ENCODE data around the gene KIAA1755. TPM values are rescaled to one million over a fixed set of nuclear protein-coding genes. Genes with fewer than 3 reads are reported as not detected.

KIAA1755 gene
- total and polyA plus RNA-seq, 7 experiments from 2014 or later = not detected

- ChIA-PET POLR2A (no interaction called here), CTCF (no interaction called here)
- Mint-ChIP-seq H3K9me3 (peaks cover 0 to 2% (median 0%) of the 10 kb centered on the region in 11 donors), H3K27ac (no peak overlapping the region), H3K36me3 (no peaks in the 10 kb centered on the region), H3K27me3 (peaks cover 1 to 22% (median 21%) of the 10 kb centered on the region in 5 donors), H3K4me3 (no peak overlapping the region), H3K4me1 (no peaks in the 10 kb centered on the region)
- no peaks in the 10 kb centered on the region for H3K27me3 ChIP-seq (ENCODE audit: control insufficient read depth in 2 of 2, insufficient read depth in 2 of 2, low read length in 2 of 2)
- no peaks in the 10 kb centered on the region for H3K9me3 ChIP-seq (ENCODE audit: control insufficient read depth in 2 of 3, low read length in 3 of 3)
- no peak overlapping the region for H3K27ac ChIP-seq (ENCODE audit: low read depth, low read length)
- H3K4me3 ChIP-seq (ENCODE audit: low read length) = no peak overlapping the region
- ATAC-seq = no peak
- intact Hi-C loops (cut with micrococcal nuclease) = no loop called here
- DNase-seq = no peak
- no peaks in the 10 kb centered on the region for H3K4me1 ChIP-seq (ENCODE audit: control insufficient read depth in 2 of 2, insufficient read depth in 2 of 2, low read length in 2 of 2)
- no peaks in the 10 kb centered on the region for H3K36me3 ChIP-seq (ENCODE audit: control insufficient read depth in 2 of 3, insufficient read depth in 3 of 3, low read length in 3 of 3)
Measured at GRCh38 chr20:38179846-38180245, 80.7 kb downstream of the KIAA1755 start.

GRCh38 chr20:38178581-38178980 is 82.0 kb downstream of the KIAA1755 start:
- Histone ChIP-seq H3K4me1 (ENCODE audit: control insufficient read depth in 2 of 2, insufficient read depth in 2 of 2, low read length in 2 of 2) (no peaks in the 10 kb centered on the region), H3K27ac (ENCODE audit: low read depth, low read length) (no peak overlapping the region), H3K9me3 (ENCODE audit: control insufficient read depth in 2 of 3, low read length in 3 of 3) (no peaks in the 10 kb centered on the region), H3K36me3 (ENCODE audit: control insufficient read depth in 2 of 3, insufficient read depth in 3 of 3, low read length in 3 of 3) (no peaks in the 10 kb centered on the region), H3K27me3 (ENCODE audit: control insufficient read depth in 2 of 2, insufficient read depth in 2 of 2, low read length in 2 of 2) (no peaks in the 10 kb centered on the region), H3K4me3 (ENCODE audit: low read length) (no peak overlapping the region)
- ATAC-seq = no peak
- POLR2A ChIA-PET = no interaction called here
- Mint-ChIP-seq H3K27me3 (peaks cover 8 to 17% (median 12%) of the 10 kb centered on the region in 5 donors), H3K36me3 (no peaks in the 10 kb centered on the region), H3K27ac (no peak overlapping the region), H3K4me1 (no peaks in the 10 kb centered on the region), H3K9me3 (peaks cover 0 to 3% (median 0%) of the 10 kb centered on the region in 11 donors), H3K4me3 (no peak overlapping the region)
- no peak for DNase-seq
- CTCF ChIA-PET = no interaction called here
- intact Hi-C loops (cut with micrococcal nuclease) = no loop called here

- H3K27me3 Mint-ChIP-seq = peaks cover 8 to 15% (median 12%) of the 10 kb centered on the region in 5 donors
Measured at GRCh38 chr20:38178065-38178491, 82.5 kb downstream of the KIAA1755 start.

GRCh38 chr20:38177201-38177600 is 83.3 kb downstream of the KIAA1755 start:
- Histone ChIP-seq H3K36me3 (ENCODE audit: control insufficient read depth in 2 of 3, insufficient read depth in 3 of 3, low read length in 3 of 3) (no peaks in the 10 kb centered on the region), H3K9me3 (ENCODE audit: control insufficient read depth in 2 of 3, low read length in 3 of 3) (no peaks in the 10 kb centered on the region), H3K27me3 (ENCODE audit: control insufficient read depth in 2 of 2, insufficient read depth in 2 of 2, low read length in 2 of 2) (no peaks in the 10 kb centered on the region), H3K27ac (ENCODE audit: low read depth, low read length) (no peak overlapping the region), H3K4me3 (ENCODE audit: low read length) (no peak overlapping the region), H3K4me1 (ENCODE audit: control insufficient read depth in 2 of 2, insufficient read depth in 2 of 2, low read length in 2 of 2) (no peaks in the 10 kb centered on the region)
- no peaks in the 10 kb centered on the region for H3K36me3 Mint-ChIP-seq
- ATAC-seq (no peak), DNase-seq (no peak)
- H3K4me1 Mint-ChIP-seq = no peaks in the 10 kb centered on the region
- H3K4me3 Mint-ChIP-seq = no peak overlapping the region
- intact Hi-C loops (cut with micrococcal nuclease) = no loop called here
- peaks cover 0 to 3% (median 0%) of the 10 kb centered on the region in 11 donors for H3K9me3 Mint-ChIP-seq
- CTCF ChIA-PET = no interaction called here
- POLR2A ChIA-PET = no interaction called here
- H3K27me3 Mint-ChIP-seq = peaks cover 8 to 16% (median 14%) of the 10 kb centered on the region in 5 donors
- no peak overlapping the region for H3K27ac Mint-ChIP-seq

More at GRCh38 chr20:38178065-38178491, 82.5 kb downstream of the KIAA1755 start:
- Histone ChIP-seq H3K36me3 (ENCODE audit: control insufficient read depth in 2 of 3, insufficient read depth in 3 of 3, low read length in 3 of 3) (no peaks in the 10 kb centered on the region), H3K4me1 (ENCODE audit: control insufficient read depth in 2 of 2, insufficient read depth in 2 of 2, low read length in 2 of 2) (no peaks in the 10 kb centered on the region), H3K27ac (ENCODE audit: low read depth, low read length) (no peak overlapping the region), H3K9me3 (ENCODE audit: control insufficient read depth in 2 of 3, low read length in 3 of 3) (no peaks in the 10 kb centered on the region), H3K27me3 (ENCODE audit: control insufficient read depth in 2 of 2, insufficient read depth in 2 of 2, low read length in 2 of 2) (no peaks in the 10 kb centered on the region), H3K4me3 (ENCODE audit: low read length) (no peak overlapping the region)
- peaks cover 0 to 3% (median 0%) of the 10 kb centered on the region in 11 donors for H3K9me3 Mint-ChIP-seq
- DNase-seq (no peak), ATAC-seq (peak; percentile 62)
- H3K4me1 Mint-ChIP-seq = no peaks in the 10 kb centered on the region
- ChIA-PET POLR2A (no interaction called here), CTCF (no interaction called here)
- intact Hi-C loops (cut with micrococcal nuclease) = no loop called here
- no peak overlapping the region for H3K4me3 Mint-ChIP-seq
- no peaks in the 10 kb centered on the region for H3K36me3 Mint-ChIP-seq
- no peak overlapping the region for H3K27ac Mint-ChIP-seq

- ChIA-PET CTCF (no interaction called here), POLR2A (no interaction called here)
- H3K9me3 Mint-ChIP-seq = peaks cover 0 to 3% (median 0%) of the 10 kb centered on the region in 11 donors
Measured at GRCh38 chr20:38175304-38176180, 85.0 kb downstream of the KIAA1755 start.

GRCh38 chr20:38173237-38174156 is 87.0 kb downstream of the KIAA1755 start:
- H3K27me3 Mint-ChIP-seq = peaks cover 9 to 26% (median 21%) of the 10 kb centered on the region in 5 donors
- POLR2A ChIA-PET = no interaction called here
- H3K27ac ChIP-seq (ENCODE audit: low read depth, low read length) = no peak overlapping the region
- no peak overlapping the region for H3K4me3 ChIP-seq (ENCODE audit: low read length)
- H3K4me1 ChIP-seq (ENCODE audit: control insufficient read depth in 2 of 2, insufficient read depth in 2 of 2, low read length in 2 of 2) = no peaks in the 10 kb centered on the region
- H3K27ac Mint-ChIP-seq = no peak overlapping the region
- intact Hi-C loops (cut with micrococcal nuclease) = no loop called here
- peaks cover 0 to 3% (median 0%) of the 10 kb centered on the region in 11 donors for H3K9me3 Mint-ChIP-seq
- CTCF ChIA-PET = no interaction called here
- H3K4me3 Mint-ChIP-seq = no peak overlapping the region
- no peaks in the 10 kb centered on the region for H3K9me3 ChIP-seq (ENCODE audit: control insufficient read depth in 2 of 3, low read length in 3 of 3)
- no peaks in the 10 kb centered on the region for H3K27me3 ChIP-seq (ENCODE audit: control insufficient read depth in 2 of 2, insufficient read depth in 2 of 2, low read length in 2 of 2)
- no peak for DNase-seq
- H3K4me1 Mint-ChIP-seq = peaks cover 0 to 16% (median 0%) of the 10 kb centered on the region in 7 donors
- H3K36me3 Mint-ChIP-seq = no peaks in the 10 kb centered on the region
- no peak for ATAC-seq
- H3K36me3 ChIP-seq (ENCODE audit: control insufficient read depth in 2 of 3, insufficient read depth in 3 of 3, low read length in 3 of 3) = no peaks in the 10 kb centered on the region

More at GRCh38 chr20:38175304-38176180, 85.0 kb downstream of the KIAA1755 start:
- Mint-ChIP-seq H3K27me3 (peaks cover 14 to 22% (median 19%) of the 10 kb centered on the region in 5 donors), H3K4me1 (peaks cover 0 to 1% (median 0%) of the 10 kb centered on the region in 7 donors), H3K36me3 (no peaks in the 10 kb centered on the region), H3K4me3 (no peak overlapping the region), H3K27ac (no peak overlapping the region)
- no peak overlapping the region for H3K27ac ChIP-seq (ENCODE audit: low read depth, low read length)
- intact Hi-C loops (cut with micrococcal nuclease) = no loop called here
- no peaks in the 10 kb centered on the region for H3K27me3 ChIP-seq (ENCODE audit: control insufficient read depth in 2 of 2, insufficient read depth in 2 of 2, low read length in 2 of 2)
- H3K4me1 ChIP-seq (ENCODE audit: control insufficient read depth in 2 of 2, insufficient read depth in 2 of 2, low read length in 2 of 2) = no peaks in the 10 kb centered on the region
- no peaks in the 10 kb centered on the region for H3K9me3 ChIP-seq (ENCODE audit: control insufficient read depth in 2 of 3, low read length in 3 of 3)
- no peak for DNase-seq
- no peak for ATAC-seq
- no peak overlapping the region for H3K4me3 ChIP-seq (ENCODE audit: low read length)
- no peaks in the 10 kb centered on the region for H3K36me3 ChIP-seq (ENCODE audit: control insufficient read depth in 2 of 3, insufficient read depth in 3 of 3, low read length in 3 of 3)

Data from naive thymus-derived CD4-positive, alpha-beta T cell (primary cell).